Effector memory CD4-positive, alpha-beta T cell (primary cell): Measurements from ENCODE around the gene ASTN1.

ENCODE experiments used
- DNase-seq, 3 donors: peaks; one replicate each; pipeline ENCODE4 v3.0.0-alpha.2; 2020
- H3K27ac ChIP-seq: 2 replicates; pipeline ENCODE4 v1.7.0; 2013; ENCODE audit warnings: mild to moderate bottlenecking, low read length, moderate library complexity; ENCODE audit not compliant: insufficient read depth, poor library complexity, severe bottlenecking
- H3K27me3 ChIP-seq: replicated peaks from 2 replicates; pipeline ENCODE4 v1.7.0; 2013; ENCODE audit warnings: mild to moderate bottlenecking, low read length; ENCODE audit not compliant: insufficient read depth, control insufficient read depth, poor library complexity, severe bottlenecking
- H3K36me3 ChIP-seq: 2 replicates; pipeline ENCODE4 v1.7.0; 2013; ENCODE audit warnings: mild to moderate bottlenecking, low read length, moderate library complexity; ENCODE audit not compliant: control insufficient read depth, insufficient read depth
- H3K4me1 ChIP-seq: 2 replicates; pipeline ENCODE4 v1.7.0; 2013; ENCODE audit warnings: low read length, mild to moderate bottlenecking; ENCODE audit not compliant: control insufficient read depth, insufficient read depth, poor library complexity, severe bottlenecking
- H3K4me3 ChIP-seq: 2 replicates; pipeline ENCODE4 v1.7.0; 2013; ENCODE audit warnings: low read length, low read depth, mild to moderate bottlenecking; ENCODE audit not compliant: insufficient read depth, poor library complexity, severe bottlenecking
- H3K9me3 ChIP-seq: 2 replicates; pipeline ENCODE4 v1.7.0; 2013; ENCODE audit warnings: mild to moderate bottlenecking, low read length, moderate library complexity; ENCODE audit not compliant: control insufficient read depth

The ASTN1 gene

GRCh38 chr1:177045151-177045550 lies 119.4 kb downstream of the ASTN1 start:
- Histone ChIP-seq H3K27me3 (no peaks in the 10 kb centered on the region), H3K4me3 (no peak overlapping the region), H3K27ac (no peak overlapping the region), H3K4me1 (no peaks in the 10 kb centered on the region), H3K9me3 (no peaks in the 10 kb centered on the region), H3K36me3 (no peaks in the 10 kb centered on the region)
- DNase-seq, result no peak

GRCh38 chr1:177044390-177044789 lies 120.1 kb downstream of the ASTN1 start:
- no peak for DNase-seq
- Histone ChIP-seq H3K27me3 (no peaks in the 10 kb centered on the region), H3K27ac (no peak overlapping the region), H3K36me3 (no peaks in the 10 kb centered on the region), H3K4me1 (no peaks in the 10 kb centered on the region), H3K9me3 (no peaks in the 10 kb centered on the region), H3K4me3 (no peak overlapping the region)

GRCh38 chr1:177043597-177043996 lies 120.9 kb downstream of the ASTN1 start:
- H3K36me3 ChIP-seq, result no peaks in the 10 kb centered on the region
- H3K27me3 ChIP-seq, result no peaks in the 10 kb centered on the region
- no peaks in the 10 kb centered on the region for H3K9me3 ChIP-seq
- no peak overlapping the region for H3K4me3 ChIP-seq
- no peak for DNase-seq
- H3K27ac ChIP-seq, result no peak overlapping the region
- H3K4me1 ChIP-seq, result no peaks in the 10 kb centered on the region

- Histone ChIP-seq H3K27me3 (no peaks in the 10 kb centered on the region), H3K4me3 (no peak overlapping the region), H3K36me3 (no peaks in the 10 kb centered on the region), H3K4me1 (no peaks in the 10 kb centered on the region), H3K27ac (no peak overlapping the region), H3K9me3 (no peaks in the 10 kb centered on the region)
- DNase-seq, result no peak
Observed at GRCh38 chr1:177035586-177035985, 128.9 kb downstream of the ASTN1 start.

GRCh38 chr1:177033628-177034027 lies 130.9 kb downstream of the ASTN1 start:
- Histone ChIP-seq H3K27me3 (no peaks in the 10 kb centered on the region), H3K4me1 (no peaks in the 10 kb centered on the region), H3K36me3 (no peaks in the 10 kb centered on the region), H3K27ac (no peak overlapping the region), H3K4me3 (no peak overlapping the region), H3K9me3 (no peaks in the 10 kb centered on the region)
- no peak for DNase-seq

- Histone ChIP-seq H3K36me3 (no peaks in the 10 kb centered on the region), H3K9me3 (no peaks in the 10 kb centered on the region), H3K27me3 (no peaks in the 10 kb centered on the region), H3K4me3 (no peak overlapping the region), H3K4me1 (no peaks in the 10 kb centered on the region), H3K27ac (no peak overlapping the region)
- DNase-seq, result no peak
Observed at GRCh38 chr1:177032434-177032833, 132.1 kb downstream of the ASTN1 start.

GRCh38 chr1:177024623-177025022 lies 139.9 kb downstream of the ASTN1 start:
- Histone ChIP-seq H3K27ac (no peak overlapping the region), H3K9me3 (no peaks in the 10 kb centered on the region), H3K4me3 (no peak overlapping the region), H3K36me3 (no peaks in the 10 kb centered on the region), H3K4me1 (no peaks in the 10 kb centered on the region), H3K27me3 (no peaks in the 10 kb centered on the region)
- DNase-seq, result no peak

GRCh38 chr1:177023726-177024125 lies 140.8 kb downstream of the ASTN1 start:
- H3K4me3 ChIP-seq, result no peak overlapping the region
- H3K36me3 ChIP-seq, result no peaks in the 10 kb centered on the region
- H3K9me3 ChIP-seq, result no peaks in the 10 kb centered on the region
- no peaks in the 10 kb centered on the region for H3K27me3 ChIP-seq
- H3K4me1 ChIP-seq, result no peaks in the 10 kb centered on the region
- no peak for DNase-seq
- no peak overlapping the region for H3K27ac ChIP-seq

- Histone ChIP-seq H3K27ac (no peak overlapping the region), H3K4me3 (no peak overlapping the region), H3K4me1 (no peaks in the 10 kb centered on the region), H3K27me3 (no peaks in the 10 kb centered on the region), H3K9me3 (no peaks in the 10 kb centered on the region), H3K36me3 (no peaks in the 10 kb centered on the region)
- DNase-seq, result no peak
Observed at GRCh38 chr1:177023249-177023648, 141.3 kb downstream of the ASTN1 start.

- H3K36me3 ChIP-seq, result no peaks in the 10 kb centered on the region
Observed at GRCh38 chr1:177021687-177022086, 142.8 kb downstream of the ASTN1 start.

More at GRCh38 chr1:177021687-177022086, 142.8 kb downstream of the ASTN1 start:
- Histone ChIP-seq H3K9me3 (no peaks in the 10 kb centered on the region), H3K27ac (no peak overlapping the region), H3K4me3 (no peak overlapping the region), H3K27me3 (no peaks in the 10 kb centered on the region), H3K4me1 (no peaks in the 10 kb centered on the region)
- DNase-seq, result no peak
